ENCODE data around the gene PINK1.
"Not testable (repeated sequence)": the region's sequence is repeated elsewhere in the genome, so short reads cannot be mapped to it uniquely, and the experiment has no call there.

Gene PINK1

GRCh38 chr1:20633190-20634064 is at the start of gene PINK1:
TSS of gene PINK1 (plus strand) at chr1:20633458. CDS start at chr1:20633549, 91 bp downstream.
- DNase-seq (ENCODE audit: low read depth, low spot score), result peak; percentile 79

- no peak for DNase-seq (ENCODE audit: low read depth, low spot score)
These were observed 48.4 kb upstream of the PINK1 start for GRCh38 chr1:20584890-20585289.

GRCh38 chr1:20586953-20587660 is 46.2 kb upstream of the PINK1 start:
- no peak for DNase-seq (ENCODE audit: low read depth, low spot score)

GRCh38 chr1:20587661-20588053 is 45.6 kb upstream of the PINK1 start:
- DNase-seq (ENCODE audit: low read depth, low spot score), result no peak

GRCh38 chr1:20588634-20589225 is 44.5 kb upstream of the PINK1 start, which contains the start of gene CDA:
TSS of gene CDA (plus strand) at chr1:20589097. CDS start at chr1:20589130, 33 bp downstream.
- no peak for DNase-seq (ENCODE audit: low read depth, low spot score)

- DNase-seq (ENCODE audit: low read depth, low spot score), result no peak
These were observed 43.7 kb upstream of the PINK1 start for GRCh38 chr1:20589331-20590278.

GRCh38 chr1:20590306-20590777 is 42.9 kb upstream of the PINK1 start:
- no peak for DNase-seq (ENCODE audit: low read depth, low spot score)

- no peak for DNase-seq (ENCODE audit: low read depth, low spot score)
These were observed 39.5 kb upstream of the PINK1 start for GRCh38 chr1:20593756-20594155.

GRCh38 chr1:20594746-20595145 is 38.5 kb upstream of the PINK1 start:
- no peak for DNase-seq (ENCODE audit: low read depth, low spot score)

GRCh38 chr1:20596106-20596505 is 37.2 kb upstream of the PINK1 start:
- no peak for DNase-seq (ENCODE audit: low read depth, low spot score)

- no peak for DNase-seq (ENCODE audit: low read depth, low spot score)
These were observed 35.6 kb upstream of the PINK1 start for GRCh38 chr1:20597650-20598049.

- no peak for DNase-seq (ENCODE audit: low read depth, low spot score)
These were observed 33.1 kb upstream of the PINK1 start for GRCh38 chr1:20600156-20600555.

- no peak for DNase-seq (ENCODE audit: low read depth, low spot score)
These were observed 32.0 kb upstream of the PINK1 start for GRCh38 chr1:20601129-20601825.

GRCh38 chr1:20602851-20603450 is 30.3 kb upstream of the PINK1 start:
- no peak for DNase-seq (ENCODE audit: low read depth, low spot score)

GRCh38 chr1:20603504-20604464 is 29.5 kb upstream of the PINK1 start:
- no peak for DNase-seq (ENCODE audit: low read depth, low spot score)

- no peak for DNase-seq (ENCODE audit: low read depth, low spot score)
These were observed 28.6 kb upstream of the PINK1 start for GRCh38 chr1:20604678-20605077.

GRCh38 chr1:20606801-20607570 is 26.3 kb upstream of the PINK1 start:
- not testable (repeated sequence) for DNase-seq (ENCODE audit: low read depth, low spot score)

GRCh38 chr1:20609541-20609940 is 23.7 kb upstream of the PINK1 start:
- no peak for DNase-seq (ENCODE audit: low read depth, low spot score)

Data from activated CD4-positive, CD25-positive, alpha-beta regulatory T cell treated with anti-CD3 and anti-CD28 coated beads, Interleukin-2, amount 50 U/mL, for 16 hours (primary cell).